ENCODE results near the gene RFPL3. TPM values are rescaled to one million over a fixed set of nuclear protein-coding genes. Genes with fewer than 3 reads are reported as not detected.

The RFPL3 gene
- total and polyA plus RNA-seq, 10 of the 15 experiments (the other 5 are each of a cell fraction or from before 2014, with no cell fraction given), result not detected

DNA sequence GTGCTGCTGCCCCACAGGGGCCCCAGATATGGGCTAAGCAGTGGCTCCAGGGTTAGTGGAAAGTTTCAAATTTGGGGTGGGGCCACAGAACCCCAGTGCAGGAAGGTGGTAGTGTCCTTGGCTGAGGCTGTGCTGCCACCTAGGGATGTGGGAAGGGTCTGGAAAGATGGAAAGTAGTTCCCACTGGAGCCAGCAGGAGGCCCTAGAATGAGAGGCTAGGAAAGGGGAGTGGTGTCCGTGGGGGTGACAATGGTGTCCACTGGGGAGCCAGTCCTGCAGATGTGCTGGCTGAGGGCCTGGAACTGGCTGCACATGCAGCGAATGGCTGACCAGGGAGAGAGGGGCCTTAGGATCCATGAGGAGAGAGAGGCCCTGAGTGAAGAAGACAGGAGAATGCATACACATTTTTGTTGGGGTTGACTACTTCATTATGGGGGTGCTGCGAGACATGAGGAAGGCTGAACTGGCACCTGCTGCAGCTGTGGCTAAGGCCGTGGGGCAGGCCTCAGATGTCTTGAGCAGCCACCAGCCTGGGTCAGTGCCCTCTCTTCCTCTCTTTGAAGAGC is 21.1 kb downstream of the RFPL3 start:
- Histone ChIP-seq H3K79me2 (ENCODE audit: control insufficient read depth, insufficient read depth, low read length) (no peaks in the 10 kb centered on the region), H3K4me1 (ENCODE audit: control insufficient read depth, insufficient read depth, low read length) (no peaks in the 10 kb centered on the region), H3K27me3 (replicated peaks in 1 of 2; ENCODE audit: control insufficient read depth in 2 of 2, insufficient read depth in 2 of 2, low read length in 1 of 2) (no peaks in the 10 kb centered on the region), H3K4me3 (no peak overlapping the region), H3K4me2 (ENCODE audit: control insufficient read depth, insufficient read depth) (no peak overlapping the region), H3K36me3 (ENCODE audit: control insufficient read depth in 2 of 2, insufficient read depth in 2 of 2, low read length in 1 of 2) (no peaks in the 10 kb centered on the region), H4K20me1 (ENCODE audit: control insufficient read depth, insufficient read depth) (no peaks in the 10 kb centered on the region), H3K9ac (ENCODE audit: control insufficient read depth, insufficient read depth, low read length) (no peak overlapping the region), H3K27ac (ENCODE audit: control insufficient read depth, insufficient read depth) (no peak overlapping the region), H3K9me3 (replicated peaks; ENCODE audit: control insufficient read depth, insufficient read depth, low read length) (no peaks in the 10 kb centered on the region), H2AFZ (ENCODE audit: control insufficient read depth, low read depth, low read length) (no peak overlapping the region)
- WGBS (ENCODE audit: insufficient coverage, insufficient replicate concordance, low lambda C conversion rate, missing lambda C conversion rate), result 32% methylated on average over 3 of the region's 4 CpGs
- DNase-seq (ENCODE audit: low read depth, low spot score) (no peak), FAIRE-seq (no peak), ATAC-seq (peak; percentile 69)
- intact Hi-C loops (cut with micrococcal nuclease; ENCODE audit: unreplicated experiment) (no loop called here), in situ Hi-C loops (cut with MboI) (no loop called here)
- CTCF ChIA-PET, result interaction anchor here (0.8 to 1.5 kb wide), 5 partner anchors 16 to 237 kb away, joined by 3 to 5 read pairs (median 3); no protein-coding TSS in a partner anchor
- BruUV-seq (replicated peaks), result no TSS peak
- POLR2A ChIA-PET, result no interaction called here
- RAD21 ChIA-PET (ENCODE audit: unreplicated experiment), result no interaction called here
- SMC1A ChIA-PET (ENCODE audit: uncharacterized antibody, unreplicated experiment), result interaction anchor here (0.9 kb wide), 1 partner anchor 13 kb away, joined by 3 read pairs; no protein-coding TSS in a partner anchor
- TF ChIP-seq, protein P1, sequence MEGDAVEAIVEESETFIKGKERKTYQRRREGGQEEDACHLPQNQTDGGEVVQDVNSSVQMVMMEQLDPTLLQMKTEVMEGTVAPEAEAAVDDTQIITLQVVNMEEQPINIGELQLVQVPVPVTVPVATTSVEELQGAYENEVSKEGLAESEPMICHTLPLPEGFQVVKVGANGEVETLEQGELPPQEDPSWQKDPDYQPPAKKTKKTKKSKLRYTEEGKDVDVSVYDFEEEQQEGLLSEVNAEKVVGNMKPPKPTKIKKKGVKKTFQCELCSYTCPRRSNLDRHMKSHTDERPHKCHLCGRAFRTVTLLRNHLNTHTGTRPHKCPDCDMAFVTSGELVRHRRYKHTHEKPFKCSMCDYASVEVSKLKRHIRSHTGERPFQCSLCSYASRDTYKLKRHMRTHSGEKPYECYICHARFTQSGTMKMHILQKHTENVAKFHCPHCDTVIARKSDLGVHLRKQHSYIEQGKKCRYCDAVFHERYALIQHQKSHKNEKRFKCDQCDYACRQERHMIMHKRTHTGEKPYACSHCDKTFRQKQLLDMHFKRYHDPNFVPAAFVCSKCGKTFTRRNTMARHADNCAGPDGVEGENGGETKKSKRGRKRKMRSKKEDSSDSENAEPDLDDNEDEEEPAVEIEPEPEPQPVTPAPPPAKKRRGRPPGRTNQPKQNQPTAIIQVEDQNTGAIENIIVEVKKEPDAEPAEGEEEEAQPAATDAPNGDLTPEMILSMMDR (IDR thresholded peaks at IDR 0.05 in 2 of 3, conservative IDR thresholded peaks at IDR 0.05 in 1 of 3; ENCODE audit: control insufficient read depth in 2 of 3, extremely low read depth in 1 of 3, insufficient read depth in 1 of 3, low read depth in 3 of 3, low read length in 3 of 3), result peak; percentile 46 to 54 (median 53)
- TF ChIP-seq TBL1XR1 (IDR thresholded peaks at IDR 0.05; ENCODE audit: low read depth, low read length), result no peak
- TF ChIP-seq MTA2 (IDR thresholded peaks at IDR 0.05; ENCODE audit: low read depth), result no peak
- no peak for TF ChIP-seq YY1 (IDR thresholded peaks at IDR 0.05; ENCODE audit: low read depth, low read length)
- TF ChIP-seq RAD21 (IDR thresholded peaks at IDR 0.05; ENCODE audit: insufficient read depth, low read depth, low read length), result peak; percentile 43

DNA sequence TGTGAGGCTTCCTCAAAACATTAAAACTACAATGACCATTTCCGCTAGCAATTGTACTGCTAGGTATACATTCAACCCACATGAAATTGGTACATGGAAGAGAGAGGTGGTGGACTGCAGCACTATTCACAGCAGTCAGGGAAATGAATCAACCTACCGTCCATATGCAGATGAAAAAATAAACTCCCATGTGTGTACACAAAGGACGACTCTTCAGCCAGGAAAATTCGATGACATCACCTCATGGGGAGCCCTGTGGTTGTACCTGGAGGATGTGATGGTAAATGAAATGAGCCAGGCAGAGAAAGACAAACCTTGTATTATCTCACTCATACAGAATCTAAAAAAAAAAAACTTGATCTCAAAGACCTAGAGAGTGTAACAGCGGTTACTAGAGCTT is 23.3 kb downstream of the RFPL3 start:
- ChIA-PET SMC1A (ENCODE audit: uncharacterized antibody, unreplicated experiment) (no interaction called here), RAD21 (ENCODE audit: unreplicated experiment) (no interaction called here), CTCF (no interaction called here)
- TF ChIP-seq BCL11A (IDR thresholded peaks at IDR 0.05; ENCODE audit: low read depth, low read length) (no peak), EZH2 (IDR thresholded peaks at IDR 0.05; ENCODE audit: borderline replicate concordance, control insufficient read depth, low read depth, low read length) (no peak), EED (IDR thresholded peaks at IDR 0.05; ENCODE audit: low read depth) (no peak), JUND (IDR thresholded peaks at IDR 0.05; ENCODE audit: low read depth, low read length) (no peak), TCF3 (IDR thresholded peaks at IDR 0.05; ENCODE audit: borderline replicate concordance, insufficient read depth, low read depth, low read length) (no peak), PAX5 (IDR thresholded peaks at IDR 0.05; ENCODE audit: borderline replicate concordance, low read depth, low read length) (no peak), CBX3 (IDR thresholded peaks at IDR 0.05; ENCODE audit: borderline replicate concordance, low read depth) (no peak), CREB1 (IDR thresholded peaks at IDR 0.05; ENCODE audit: low read depth) (no peak)
- TF ChIP-seq, protein P2, sequence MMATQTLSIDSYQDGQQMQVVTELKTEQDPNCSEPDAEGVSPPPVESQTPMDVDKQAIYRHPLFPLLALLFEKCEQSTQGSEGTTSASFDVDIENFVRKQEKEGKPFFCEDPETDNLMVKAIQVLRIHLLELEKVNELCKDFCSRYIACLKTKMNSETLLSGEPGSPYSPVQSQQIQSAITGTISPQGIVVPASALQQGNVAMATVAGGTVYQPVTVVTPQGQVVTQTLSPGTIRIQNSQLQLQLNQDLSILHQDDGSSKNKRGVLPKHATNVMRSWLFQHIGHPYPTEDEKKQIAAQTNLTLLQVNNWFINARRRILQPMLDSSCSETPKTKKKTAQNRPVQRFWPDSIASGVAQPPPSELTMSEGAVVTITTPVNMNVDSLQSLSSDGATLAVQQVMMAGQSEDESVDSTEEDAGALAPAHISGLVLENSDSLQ (IDR thresholded peaks at IDR 0.05), result no peak
- TF ChIP-seq, protein P3, sequence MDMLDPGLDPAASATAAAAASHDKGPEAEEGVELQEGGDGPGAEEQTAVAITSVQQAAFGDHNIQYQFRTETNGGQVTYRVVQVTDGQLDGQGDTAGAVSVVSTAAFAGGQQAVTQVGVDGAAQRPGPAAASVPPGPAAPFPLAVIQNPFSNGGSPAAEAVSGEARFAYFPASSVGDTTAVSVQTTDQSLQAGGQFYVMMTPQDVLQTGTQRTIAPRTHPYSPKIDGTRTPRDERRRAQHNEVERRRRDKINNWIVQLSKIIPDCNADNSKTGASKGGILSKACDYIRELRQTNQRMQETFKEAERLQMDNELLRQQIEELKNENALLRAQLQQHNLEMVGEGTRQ (IDR thresholded peaks at IDR 0.05; ENCODE audit: borderline replicate concordance, low read depth, low read length), result no peak

More for the DNA sequence above, 23.3 kb downstream of the RFPL3 start:
- no peak for DNase-seq (ENCODE audit: low read depth, low spot score)
- FAIRE-seq, result no peak
- H3K27ac ChIP-seq (ENCODE audit: control insufficient read depth, insufficient read depth), result no peak overlapping the region
- no peak for ATAC-seq
- WGBS (ENCODE audit: insufficient coverage, insufficient replicate concordance, low lambda C conversion rate, missing lambda C conversion rate), result 58% methylated on average over 5 of the region's 5 CpGs
- no peaks in the 10 kb centered on the region for H3K9me3 ChIP-seq (replicated peaks; ENCODE audit: control insufficient read depth, insufficient read depth, low read length)
- BruUV-seq (replicated peaks), result no TSS peak
- POLR2A ChIA-PET, result no interaction called here
- no peak overlapping the region for H3K9ac ChIP-seq (ENCODE audit: control insufficient read depth, insufficient read depth, low read length)
- no peaks in the 10 kb centered on the region for H4K20me1 ChIP-seq (ENCODE audit: control insufficient read depth, insufficient read depth)
- H3K4me3 ChIP-seq, result no peak overlapping the region
- H3K27me3 ChIP-seq (replicated peaks in 1 of 2; ENCODE audit: control insufficient read depth in 2 of 2, insufficient read depth in 2 of 2, low read length in 1 of 2), result no peaks in the 10 kb centered on the region
- peaks cover 3 to 4% of the 10 kb centered on the region in 2 experiments; a peak in 3 of 4 replicates for H3K36me3 ChIP-seq (ENCODE audit: control insufficient read depth in 2 of 2, insufficient read depth in 2 of 2, low read length in 1 of 2)
- no peaks in the 10 kb centered on the region for H3K79me2 ChIP-seq (ENCODE audit: control insufficient read depth, insufficient read depth, low read length)
- intact Hi-C loops (cut with micrococcal nuclease; ENCODE audit: unreplicated experiment) (no loop called here), in situ Hi-C loops (cut with MboI) (no loop called here)
- no peaks in the 10 kb centered on the region for H3K4me1 ChIP-seq (ENCODE audit: control insufficient read depth, insufficient read depth, low read length)
- no peak overlapping the region for H2AFZ ChIP-seq (ENCODE audit: control insufficient read depth, low read depth, low read length)
- H3K4me2 ChIP-seq (ENCODE audit: control insufficient read depth, insufficient read depth), result no peak overlapping the region

Measured in GM12878 (cell line).